ENCODE data around the gene P4HA2.

The P4HA2 gene

GRCh38 chr5:132268769-132269551 lies 41.3 kb upstream of the P4HA2 start:
- no peaks in the 10 kb centered on the region for H3K36me3 Mint-ChIP-seq (ENCODE audit: insufficient read depth)
- DNase-seq (no peak), ATAC-seq (replicated peaks) (no peak)
- no peak overlapping the region for H3K4me3 Mint-ChIP-seq
- H3K27me3 Mint-ChIP-seq = peaks cover 6 to 20% of the 10 kb centered on the region in 2 donors
- no peaks in the 10 kb centered on the region for H3K9me3 Mint-ChIP-seq
- H3K27ac Mint-ChIP-seq = no peak overlapping the region
- H3K4me1 Mint-ChIP-seq (ENCODE audit: low read depth in 2 of 2) = peaks cover 9 to 12% of the 10 kb centered on the region in 2 donors

- DNase-seq (no peak), ATAC-seq (replicated peaks) (no peak)
- Mint-ChIP-seq H3K27me3 (peaks cover 0 to 13% of the 10 kb centered on the region in 2 donors), H3K4me3 (no peak overlapping the region), H3K9me3 (no peaks in the 10 kb centered on the region), H3K36me3 (ENCODE audit: insufficient read depth) (no peaks in the 10 kb centered on the region), H3K27ac (no peak overlapping the region), H3K4me1 (ENCODE audit: low read depth in 2 of 2) (peaks cover 9 to 12% of the 10 kb centered on the region in 2 donors)
Observed at GRCh38 chr5:132267931-132268768, 40.5 kb upstream of the P4HA2 start.

- DNase-seq = no peak
- H3K9me3 Mint-ChIP-seq = no peaks in the 10 kb centered on the region
- no peak overlapping the region for H3K4me3 Mint-ChIP-seq
- H3K27ac Mint-ChIP-seq = no peak overlapping the region
- H3K36me3 Mint-ChIP-seq (ENCODE audit: insufficient read depth) = no peaks in the 10 kb centered on the region
- ATAC-seq (replicated peaks) = no peak
- H3K27me3 Mint-ChIP-seq = peaks cover 0 to 4% of the 10 kb centered on the region in 2 donors
- H3K4me1 Mint-ChIP-seq (ENCODE audit: low read depth in 2 of 2) = peaks cover 2 to 7% of the 10 kb centered on the region in 2 donors
Observed at GRCh38 chr5:132267166-132267739, 39.6 kb upstream of the P4HA2 start.

- DNase-seq = no peak
- no peaks in the 10 kb centered on the region for H3K27me3 Mint-ChIP-seq
- H3K27ac Mint-ChIP-seq = no peak overlapping the region
- no peak overlapping the region for H3K4me3 Mint-ChIP-seq
- no peak for ATAC-seq (replicated peaks)
- no peaks in the 10 kb centered on the region for H3K9me3 Mint-ChIP-seq
- no peaks in the 10 kb centered on the region for H3K36me3 Mint-ChIP-seq (ENCODE audit: insufficient read depth)
- H3K4me1 Mint-ChIP-seq (ENCODE audit: low read depth in 2 of 2) = peaks cover 0 to 6% of the 10 kb centered on the region in 2 donors
Observed at GRCh38 chr5:132266836-132267160, 39.1 kb upstream of the P4HA2 start.

GRCh38 chr5:132266031-132266835 lies 38.6 kb upstream of the P4HA2 start:
- Mint-ChIP-seq H3K4me3 (no peak overlapping the region), H3K27me3 (no peaks in the 10 kb centered on the region), H3K4me1 (ENCODE audit: low read depth in 2 of 2) (peaks cover 0 to 6% of the 10 kb centered on the region in 2 donors), H3K9me3 (no peaks in the 10 kb centered on the region), H3K36me3 (ENCODE audit: insufficient read depth) (no peaks in the 10 kb centered on the region), H3K27ac (no peak overlapping the region)
- DNase-seq = no peak
- no peak for ATAC-seq (replicated peaks)

GRCh38 chr5:132265336-132266030 lies 37.8 kb upstream of the P4HA2 start:
- Mint-ChIP-seq H3K27ac (no peak overlapping the region), H3K4me1 (ENCODE audit: low read depth in 2 of 2) (peaks cover 0 to 2% of the 10 kb centered on the region in 2 donors), H3K4me3 (no peak overlapping the region), H3K9me3 (no peaks in the 10 kb centered on the region), H3K27me3 (no peaks in the 10 kb centered on the region), H3K36me3 (ENCODE audit: insufficient read depth) (no peaks in the 10 kb centered on the region)
- DNase-seq (no peak), ATAC-seq (replicated peaks) (no peak)

- Mint-ChIP-seq H3K27me3 (no peaks in the 10 kb centered on the region), H3K4me1 (ENCODE audit: low read depth in 2 of 2) (peaks cover 0 to 2% of the 10 kb centered on the region in 2 donors), H3K27ac (no peak overlapping the region), H3K36me3 (ENCODE audit: insufficient read depth) (no peaks in the 10 kb centered on the region), H3K4me3 (no peak overlapping the region), H3K9me3 (no peaks in the 10 kb centered on the region)
- ATAC-seq (replicated peaks) (no peak), DNase-seq (no peak)
Observed at GRCh38 chr5:132264546-132265335, 37.1 kb upstream of the P4HA2 start.

GRCh38 chr5:132263548-132264261 lies 36.1 kb upstream of the P4HA2 start:
- H3K4me1 Mint-ChIP-seq (ENCODE audit: low read depth in 2 of 2) = peaks cover 0 to 2% of the 10 kb centered on the region in 2 donors
- no peaks in the 10 kb centered on the region for H3K9me3 Mint-ChIP-seq
- H3K27me3 Mint-ChIP-seq = peaks cover 0 to 2% of the 10 kb centered on the region in 2 donors
- no peak overlapping the region for H3K4me3 Mint-ChIP-seq
- H3K36me3 Mint-ChIP-seq (ENCODE audit: insufficient read depth) = no peaks in the 10 kb centered on the region
- DNase-seq (no peak), ATAC-seq (replicated peaks) (no peak)
- H3K27ac Mint-ChIP-seq = no peak overlapping the region

GRCh38 chr5:132262882-132263547 lies 35.4 kb upstream of the P4HA2 start:
- Mint-ChIP-seq H3K27ac (no peak overlapping the region), H3K4me3 (no peak overlapping the region), H3K36me3 (ENCODE audit: insufficient read depth) (no peaks in the 10 kb centered on the region), H3K4me1 (ENCODE audit: low read depth in 2 of 2) (no peaks in the 10 kb centered on the region), H3K27me3 (peaks cover 0 to 9% of the 10 kb centered on the region in 2 donors), H3K9me3 (no peaks in the 10 kb centered on the region)
- ATAC-seq (replicated peaks) (no peak), DNase-seq (no peak)

GRCh38 chr5:132261881-132262845 lies 34.5 kb upstream of the P4HA2 start:
- H3K4me3 Mint-ChIP-seq = no peak overlapping the region
- peaks cover under 1 to 12% of the 10 kb centered on the region in 2 donors for H3K27me3 Mint-ChIP-seq
- no peak overlapping the region for H3K27ac Mint-ChIP-seq
- ATAC-seq (replicated peaks) (no peak), DNase-seq (no peak)
- H3K4me1 Mint-ChIP-seq (ENCODE audit: low read depth in 2 of 2) = no peaks in the 10 kb centered on the region
- no peaks in the 10 kb centered on the region for H3K36me3 Mint-ChIP-seq (ENCODE audit: insufficient read depth)
- H3K9me3 Mint-ChIP-seq = no peaks in the 10 kb centered on the region

Measured in effector memory CD8-positive, alpha-beta T cell (primary cell).